Stimulated activated CD4-positive, alpha-beta T cell treated with anti-CD3 and anti-CD28 coated beads, Interleukin-1b, Interleukin-23, amount 100 ng/mL, for 1 hour (primary cell): Measurements from ENCODE around the gene OR10V1.
A peak's percentile ranks its signal among the peaks of the same experiment; 100 is the strongest.

Experiments used
- DNase-seq, 2 donors: peaks; one replicate each; pipeline ENCODE4 v3.0.0-alpha.2; 2020; ENCODE audit warnings: low read depth in 2 of 2

OR10V1 gene, protein sequence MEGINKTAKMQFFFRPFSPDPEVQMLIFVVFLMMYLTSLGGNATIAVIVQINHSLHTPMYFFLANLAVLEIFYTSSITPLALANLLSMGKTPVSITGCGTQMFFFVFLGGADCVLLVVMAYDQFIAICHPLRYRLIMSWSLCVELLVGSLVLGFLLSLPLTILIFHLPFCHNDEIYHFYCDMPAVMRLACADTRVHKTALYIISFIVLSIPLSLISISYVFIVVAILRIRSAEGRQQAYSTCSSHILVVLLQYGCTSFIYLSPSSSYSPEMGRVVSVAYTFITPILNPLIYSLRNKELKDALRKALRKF

DNA sequence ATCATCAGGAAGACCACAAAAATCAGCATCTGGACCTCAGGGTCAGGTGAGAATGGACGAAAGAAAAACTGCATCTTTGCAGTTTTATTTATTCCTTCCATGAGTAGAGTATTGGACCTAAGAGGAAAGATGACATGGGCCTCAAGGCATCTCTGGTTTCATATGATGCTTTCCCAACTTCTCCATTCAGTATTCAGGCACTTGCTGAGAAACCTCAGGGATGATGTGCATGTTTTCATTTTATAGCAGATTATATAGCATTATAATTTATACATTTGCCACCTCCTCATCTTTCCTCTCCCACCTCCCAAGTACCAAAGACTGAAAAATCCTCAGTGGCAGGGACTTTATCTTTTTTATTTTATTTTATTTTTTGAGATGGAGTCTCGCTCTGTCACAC, at the start of gene OR10V1:
Gene OR10V1, minus strand, starts transcription at position 101 of the 400 bp plus-strand sequence. Its CDS starts 0 bp downstream, at position 101.
- DNase-seq, result no peak

DNA sequence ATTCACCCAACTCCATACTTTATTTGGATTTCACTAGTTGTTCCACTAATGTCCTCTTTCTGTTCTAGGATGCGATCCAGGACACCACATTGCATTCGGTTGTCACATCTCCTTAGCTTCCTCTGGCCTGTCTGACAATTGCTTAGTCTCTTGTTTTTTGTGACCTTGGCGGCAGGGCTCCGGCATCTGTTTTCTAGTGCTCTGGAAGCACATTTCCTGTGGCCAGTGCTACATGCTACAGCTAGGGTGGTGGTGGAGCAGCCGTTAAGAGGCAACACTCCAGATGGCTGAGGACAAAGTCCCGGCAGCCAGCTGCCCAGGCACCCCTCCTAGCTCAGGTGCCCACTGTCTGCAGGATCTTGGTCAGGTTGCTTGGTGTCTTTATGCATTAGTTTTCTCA, 48.3 kb upstream of the OR10V1 start:
- no peak for DNase-seq

DNA sequence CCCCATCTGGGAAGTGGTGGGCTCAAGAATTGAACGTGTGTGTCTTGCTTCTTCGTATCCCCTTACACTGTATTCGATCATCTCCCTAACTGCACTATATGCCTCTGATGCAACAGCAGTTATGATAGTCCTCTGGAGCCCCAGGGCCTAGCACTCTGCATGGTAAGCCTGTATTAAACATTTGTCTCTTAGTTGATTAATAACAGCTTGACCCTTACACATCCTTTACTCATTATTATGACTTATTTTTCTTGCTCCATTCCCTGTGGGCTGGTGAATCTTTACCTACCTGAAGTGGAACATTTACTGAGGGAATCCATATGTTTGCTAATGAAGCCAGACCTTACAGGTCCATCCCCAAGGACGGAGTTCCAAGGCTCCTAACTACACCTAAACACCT, 47.1 kb upstream of the OR10V1 start:
- DNase-seq, result no peak

DNA sequence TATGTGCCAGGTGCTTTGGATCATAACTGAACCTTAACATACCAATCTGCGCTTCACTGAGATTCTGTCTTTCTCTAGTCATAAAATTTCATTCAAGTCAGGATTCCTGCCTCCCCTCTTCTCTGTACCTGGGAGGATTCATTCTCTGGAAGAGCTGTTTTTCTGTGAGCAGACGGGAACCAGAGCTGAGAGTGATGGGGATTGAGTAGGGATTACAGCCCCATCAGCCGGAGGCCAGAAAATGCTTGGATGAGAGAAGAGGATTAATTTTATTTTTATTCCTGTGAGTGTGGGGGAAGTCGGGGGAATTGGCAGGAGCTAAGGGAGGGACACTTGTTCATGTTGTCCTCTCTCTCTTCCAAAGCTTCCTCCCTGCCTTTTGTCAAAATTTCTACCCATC, 46.3 kb upstream of the OR10V1 start:
- no peak for DNase-seq

DNA sequence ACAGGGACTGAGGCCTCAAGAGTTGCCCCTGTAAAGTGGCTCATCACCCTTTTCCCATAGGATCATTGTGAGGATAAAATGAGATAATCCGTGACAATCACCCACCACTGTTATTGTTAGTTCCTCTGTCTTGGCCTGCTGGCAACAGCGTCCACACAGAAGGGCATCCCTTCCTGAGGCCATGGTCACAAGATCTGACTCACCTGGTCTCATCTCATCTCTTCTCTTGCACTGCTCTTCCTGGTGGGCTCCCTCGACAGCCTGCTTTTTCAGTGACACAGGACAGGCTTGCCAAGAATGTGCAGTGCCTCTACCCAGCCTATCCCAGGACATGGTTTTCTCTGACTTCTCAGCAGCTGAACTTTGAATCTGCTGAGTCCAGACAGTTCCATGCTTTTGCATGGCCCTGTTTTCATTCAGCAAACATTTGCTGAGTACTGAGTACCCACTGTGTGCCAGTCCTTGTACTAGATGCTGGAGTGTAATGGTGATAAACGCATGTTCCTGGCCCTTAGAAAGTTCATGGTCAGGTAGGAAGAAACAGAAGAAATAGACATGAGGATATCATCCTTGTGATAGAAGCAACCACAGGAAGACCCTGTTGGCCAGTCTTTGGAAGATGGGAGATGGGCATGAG, 44.9 kb upstream of the OR10V1 start:
- no peak for DNase-seq

DNA sequence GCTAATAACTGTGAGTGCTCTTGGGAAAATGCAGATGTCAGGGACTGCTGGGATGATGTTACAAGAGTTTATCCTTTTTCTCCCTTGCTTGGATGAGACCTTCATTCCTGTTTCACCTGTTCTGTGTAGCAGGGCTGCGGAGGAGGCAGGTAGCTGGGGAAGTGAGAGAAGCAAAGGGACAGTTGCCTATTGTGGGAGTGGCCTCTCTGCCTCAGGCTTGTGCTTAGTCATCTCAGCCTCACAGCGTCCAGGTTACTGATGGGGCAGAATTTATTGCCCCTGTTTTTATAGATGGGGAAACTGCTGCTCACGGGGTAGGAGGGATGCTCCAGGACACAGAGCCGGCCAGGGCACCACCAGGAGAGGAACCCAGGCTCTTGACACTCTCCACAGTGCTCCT, 43.2 kb upstream of the OR10V1 start:
- no peak for DNase-seq

DNA sequence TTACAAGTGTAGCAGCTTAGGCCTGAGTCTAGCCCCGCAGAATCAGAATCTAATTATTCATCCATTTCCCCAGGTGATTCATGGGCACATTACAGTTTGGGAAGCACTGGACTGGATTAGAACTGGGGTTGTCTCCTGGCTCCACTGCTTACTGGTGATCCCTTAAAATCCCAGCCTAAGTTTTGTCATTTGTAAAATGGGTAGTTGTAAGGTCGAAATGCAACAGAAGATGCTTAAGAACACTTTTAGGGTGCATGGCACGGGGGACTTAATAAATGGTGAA, 42.9 kb upstream of the OR10V1 start:
- DNase-seq, result no peak

DNA sequence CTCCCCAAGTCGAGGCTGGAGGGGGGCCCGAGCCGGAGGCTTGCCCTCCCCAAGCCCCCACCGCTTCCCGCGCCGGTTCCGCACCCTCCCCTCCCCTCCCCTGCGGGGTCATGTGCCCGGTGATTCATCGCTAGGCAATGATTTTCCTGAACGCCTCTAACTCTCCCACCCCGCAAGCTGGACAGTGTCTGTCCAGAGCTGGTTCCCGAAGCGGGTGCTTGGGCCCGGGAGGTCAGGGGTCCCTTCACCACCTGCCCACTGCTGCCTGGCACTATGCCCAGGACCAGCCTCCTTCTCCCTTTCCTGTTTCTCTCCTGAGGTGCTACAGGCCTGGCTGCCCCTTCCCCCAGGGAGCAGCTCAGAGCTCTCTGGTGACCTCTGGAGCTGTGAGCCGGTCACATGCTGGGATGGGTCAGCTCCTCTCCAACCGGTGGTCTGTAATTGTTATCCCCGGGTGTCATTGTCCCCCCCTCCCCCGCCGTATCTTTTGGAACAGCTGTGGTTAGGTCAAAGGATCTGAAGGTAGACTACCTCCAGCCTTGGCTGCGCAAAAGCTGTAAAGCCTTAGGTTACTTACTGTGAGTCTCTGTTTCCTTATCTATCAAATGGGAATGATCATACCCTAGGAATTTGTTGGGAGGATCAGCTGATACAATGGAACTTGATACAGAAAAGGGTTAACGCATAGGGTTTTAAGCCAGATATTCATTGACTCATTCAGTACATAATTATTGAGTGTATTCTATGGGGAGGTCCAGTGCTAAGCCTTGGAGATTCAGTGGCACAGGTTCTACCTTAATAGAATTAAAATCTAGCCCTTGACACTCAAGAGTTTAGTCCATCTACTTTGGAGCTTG, 42.3 kb upstream of the OR10V1 start:
- DNase-seq, result peak; percentile 1 to 12

DNA sequence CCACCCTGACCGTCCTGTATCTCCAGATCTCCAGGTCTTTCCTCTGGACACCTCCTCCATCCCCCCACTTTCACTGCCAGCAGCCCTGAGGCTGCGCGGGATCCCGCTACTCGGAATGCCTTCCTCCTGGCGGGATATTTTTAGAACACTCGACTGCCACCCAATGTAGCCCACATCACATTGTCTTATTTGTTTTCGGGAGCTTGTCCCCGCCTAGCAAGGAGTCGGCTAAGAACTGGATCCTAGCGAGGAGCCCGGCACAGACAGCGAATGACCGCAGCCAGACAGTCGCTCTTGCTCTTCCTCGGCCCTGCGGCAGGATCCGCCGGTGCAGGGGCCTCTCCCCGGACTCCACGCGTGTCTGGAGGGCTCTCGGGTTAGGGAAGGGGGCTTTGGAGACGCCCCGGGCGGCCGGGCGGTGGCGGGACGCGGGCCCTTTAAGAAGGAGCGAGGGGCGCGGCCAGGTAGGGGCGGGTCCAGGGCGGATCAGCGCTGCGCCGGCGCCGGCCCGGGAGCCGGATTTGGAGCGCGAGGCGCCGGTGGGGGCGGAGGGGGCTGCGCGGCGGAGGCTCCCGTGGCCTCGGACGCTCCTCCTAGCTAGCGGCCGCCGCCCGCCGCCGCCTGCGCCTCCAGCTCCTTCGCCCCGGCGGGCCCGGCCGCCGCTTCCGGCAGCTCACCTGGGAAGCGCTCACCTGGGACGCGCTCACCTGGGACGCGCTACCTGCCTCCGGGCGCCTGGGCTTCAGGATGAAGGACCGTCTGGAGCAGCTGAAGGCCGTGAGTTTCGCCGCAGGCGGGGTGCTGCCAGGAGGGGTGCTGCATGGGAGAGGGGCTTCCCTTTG, 41.4 kb upstream of the OR10V1 start, which contains the start of gene STX3:
Gene STX3, plus strand, starts transcription at position 518 of the 842 bp plus-strand sequence. Its CDS starts 230 bp downstream, at position 748.
- DNase-seq, result peak; percentile 20 to 34

DNA sequence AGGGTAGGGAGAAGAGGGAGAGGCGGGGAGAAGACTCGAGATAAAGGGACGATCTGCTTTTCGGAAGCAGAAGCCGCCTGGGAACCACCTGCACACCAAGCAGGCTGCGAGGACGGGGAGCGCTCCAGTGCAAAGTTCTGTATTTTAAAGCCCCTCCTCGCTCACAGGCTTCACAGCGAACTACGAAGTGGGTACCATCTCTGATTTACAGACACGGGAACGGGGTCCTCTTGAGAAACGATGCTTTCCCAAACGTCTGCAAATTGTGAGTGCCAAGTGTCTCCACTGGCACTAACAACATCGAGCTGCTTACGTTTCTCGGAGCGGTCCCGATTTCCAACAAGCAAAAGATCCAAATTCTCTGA, 40.8 kb upstream of the OR10V1 start:
- DNase-seq, result no peak

DNA sequence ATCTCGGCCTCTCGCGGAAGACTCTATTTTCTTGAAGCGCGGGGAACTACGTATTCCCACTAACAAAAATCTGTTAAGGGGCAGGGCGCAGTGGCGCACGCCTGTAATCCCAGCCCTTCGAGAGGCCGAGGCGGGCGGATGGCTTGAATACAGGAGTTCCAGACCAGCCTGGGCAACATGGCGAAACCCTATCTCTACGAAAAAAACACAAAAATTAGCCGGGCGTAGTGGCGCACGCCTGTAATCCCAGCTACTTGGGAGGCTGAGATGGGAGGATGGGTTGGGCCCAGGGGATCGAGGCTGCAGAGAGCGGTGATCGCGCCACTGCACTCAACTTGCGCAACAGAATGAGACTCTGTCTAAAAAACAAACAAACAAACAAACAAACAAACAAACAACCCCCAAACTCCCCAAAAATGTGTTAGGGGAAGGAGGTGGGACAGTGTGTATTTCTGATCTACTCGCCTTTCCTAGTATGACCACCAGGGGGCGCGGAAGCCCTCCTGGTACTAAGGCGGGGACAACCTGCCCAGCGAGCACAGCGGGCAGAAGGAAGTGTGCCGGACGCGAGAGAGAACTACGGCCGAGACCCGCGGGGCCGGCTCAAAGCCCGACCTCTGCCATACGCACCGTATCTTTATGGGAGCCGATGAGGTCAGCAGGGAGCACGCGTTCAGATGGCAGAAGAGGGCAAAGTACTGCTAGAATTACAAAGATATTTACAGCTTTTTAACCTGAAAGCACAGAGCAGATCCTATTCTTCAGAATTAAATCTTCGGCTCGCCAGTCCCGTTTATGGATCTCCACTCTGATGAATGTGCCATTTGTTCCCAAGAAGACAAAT, 40.2 kb upstream of the OR10V1 start:
- DNase-seq, result peak; percentile 69 to 75

DNA sequence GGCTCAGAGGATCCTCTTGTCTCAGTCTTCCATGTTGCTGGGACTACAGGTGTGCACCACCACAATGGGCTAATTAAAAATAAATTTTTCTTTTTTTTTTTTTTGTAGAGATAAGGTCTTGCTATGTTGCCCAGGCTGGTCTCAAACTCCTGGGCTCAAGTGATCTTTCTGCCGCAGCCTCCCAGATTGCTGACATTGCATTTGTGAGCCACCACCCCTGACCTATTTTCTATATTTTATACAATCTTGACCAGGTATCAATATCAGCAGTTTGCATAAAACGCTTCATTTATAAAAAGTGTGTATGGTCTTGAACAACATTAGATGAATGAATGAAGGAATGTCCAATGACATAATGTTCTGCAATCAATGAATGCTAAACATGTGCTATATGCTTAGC, 32.5 kb upstream of the OR10V1 start:
- DNase-seq, result no peak

DNA sequence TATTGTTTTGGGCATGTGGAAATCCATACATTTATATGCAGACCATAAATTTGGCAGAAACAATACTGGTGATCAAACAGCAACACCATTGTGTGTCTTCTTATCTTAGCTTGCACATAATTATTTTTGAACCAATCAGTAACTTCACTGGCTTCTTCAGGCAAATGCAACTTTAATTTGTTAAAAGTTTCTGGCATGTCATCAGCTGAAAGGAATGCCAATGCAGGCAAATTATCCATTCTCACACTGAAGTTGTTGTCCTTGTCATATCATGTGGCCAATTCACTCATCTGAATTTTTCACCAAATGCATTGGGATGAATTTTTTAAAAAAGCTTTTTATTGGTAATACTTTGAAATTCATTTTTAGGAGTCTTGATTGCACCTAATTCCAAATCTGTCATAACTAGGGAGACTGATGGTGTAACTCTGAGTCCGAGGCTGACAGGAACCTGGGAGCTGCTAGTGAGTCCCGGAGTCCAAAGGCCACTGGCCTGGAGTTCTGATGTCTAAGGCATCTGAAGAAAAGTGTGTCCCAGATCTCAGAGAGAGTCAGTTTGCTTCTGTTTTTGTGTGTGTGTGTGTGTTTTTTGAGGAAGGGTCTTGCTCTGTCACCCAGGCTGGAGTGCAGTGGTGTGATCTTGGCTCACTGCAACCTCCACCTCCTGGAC, 17.4 kb upstream of the OR10V1 start:
- DNase-seq, result no peak

DNA sequence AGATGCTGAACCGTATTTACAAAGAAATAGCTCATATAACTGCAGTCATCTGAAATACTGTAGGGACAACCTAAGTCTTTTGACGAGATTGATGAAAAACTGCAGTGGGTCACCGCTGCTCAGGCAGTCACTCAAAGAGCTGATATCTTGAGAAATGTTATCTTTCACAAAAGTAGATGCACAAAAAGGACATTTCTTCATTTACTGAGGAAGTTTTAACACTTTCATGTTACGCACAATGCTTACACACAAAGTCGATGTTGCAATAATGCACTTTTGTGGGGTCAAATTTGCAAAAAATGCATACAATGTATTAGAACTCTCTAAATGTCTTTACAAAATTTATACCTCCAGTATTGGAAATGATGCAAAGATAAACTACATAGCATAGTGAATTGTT, 16.2 kb upstream of the OR10V1 start:
- DNase-seq, result no peak

DNA sequence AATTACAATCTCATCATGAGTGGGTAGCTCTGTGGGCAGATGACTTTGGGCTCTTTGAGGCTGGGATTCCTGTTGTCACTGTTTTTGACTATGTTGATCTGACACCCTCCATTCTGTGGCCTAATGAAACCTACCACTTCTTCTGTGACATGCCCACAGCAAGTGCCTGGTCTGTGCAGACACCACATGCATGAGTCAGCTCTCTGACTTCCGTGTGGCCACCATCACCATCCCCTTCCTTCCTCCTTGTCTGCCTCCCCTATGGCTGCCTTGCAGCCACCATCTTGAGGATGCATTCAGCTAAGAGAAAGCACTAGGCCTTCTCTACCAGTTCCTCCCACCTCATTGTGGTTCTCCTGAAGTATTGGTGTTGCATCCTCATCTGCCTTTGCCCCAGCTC, 15.3 kb upstream of the OR10V1 start:
- DNase-seq, result no peak

DNA sequence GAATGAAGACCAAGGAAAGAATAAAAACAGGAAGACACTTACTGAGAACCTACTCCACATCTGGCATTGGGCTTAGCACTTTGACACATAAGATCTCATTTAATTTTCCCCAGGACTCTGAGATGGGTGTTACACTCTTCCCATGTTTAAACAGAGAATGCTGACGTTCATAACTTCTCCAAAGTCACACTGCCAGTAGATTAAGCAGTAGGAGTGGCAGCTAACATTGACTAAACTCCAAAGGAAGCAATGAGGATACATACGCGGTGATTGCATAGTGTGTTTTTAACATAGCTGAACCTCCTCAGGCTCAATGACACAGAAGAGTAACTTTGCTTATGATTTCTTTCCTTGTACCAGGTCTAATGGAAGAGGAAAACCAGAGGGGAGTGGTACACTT, 14.5 kb upstream of the OR10V1 start:
- DNase-seq, result no peak

DNA sequence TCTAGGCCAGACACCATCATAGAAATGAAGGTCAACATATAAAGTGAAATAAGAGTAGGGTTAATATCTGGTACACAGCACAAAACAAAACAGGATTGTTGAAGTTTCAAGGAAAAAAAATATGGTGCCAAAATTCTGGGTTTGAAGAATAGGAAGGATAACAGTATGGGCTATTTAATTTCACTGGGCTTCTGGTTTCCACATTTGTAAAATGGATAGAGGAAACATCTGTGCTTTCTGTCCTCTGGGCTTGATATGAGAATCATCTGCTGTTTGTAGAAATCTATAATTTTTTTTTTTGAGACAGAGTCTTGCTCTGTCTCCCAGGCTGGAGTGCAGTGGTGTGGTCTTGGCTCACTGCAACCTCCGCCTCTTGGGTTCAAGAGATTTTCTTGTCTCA, 13.8 kb upstream of the OR10V1 start:
- DNase-seq, result no peak

DNA sequence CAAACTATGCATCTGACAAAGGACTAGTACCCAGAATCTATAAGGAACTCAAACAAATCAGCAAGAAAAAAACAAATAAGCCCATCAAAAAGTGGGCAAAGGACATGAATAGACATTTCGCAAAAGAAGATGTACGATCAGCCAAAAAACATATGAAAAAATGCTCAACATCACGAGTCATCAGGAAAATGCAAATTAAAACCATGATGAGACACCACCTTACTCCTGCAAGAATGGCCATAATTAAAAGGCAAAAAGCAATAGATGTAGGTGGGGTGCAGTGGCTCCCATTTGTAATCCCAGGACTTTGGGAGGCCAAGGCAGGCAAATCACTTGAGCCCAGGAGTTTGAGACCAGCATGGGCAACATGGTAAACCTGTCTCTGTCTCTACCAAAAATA, 10.4 kb upstream of the OR10V1 start:
- DNase-seq, result no peak

DNA sequence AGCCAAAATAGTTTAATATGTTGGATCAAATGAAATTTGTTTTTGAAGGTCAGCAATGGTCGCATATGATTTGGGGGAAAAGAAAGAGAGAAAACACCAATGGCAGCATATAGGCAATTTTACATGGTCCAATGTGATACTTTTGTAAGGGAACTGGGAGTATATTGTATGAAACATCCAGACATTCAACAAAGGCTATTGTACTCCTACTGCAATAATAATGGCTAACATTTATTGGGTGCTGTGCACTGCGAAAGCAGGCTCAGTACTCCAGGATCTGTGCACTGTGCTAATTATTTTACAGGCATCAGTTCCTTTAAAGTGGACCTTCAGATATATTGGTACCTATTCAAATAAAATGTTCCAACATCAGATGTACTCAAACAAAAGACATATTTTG, 5.9 kb upstream of the OR10V1 start:
- no peak for DNase-seq

DNA sequence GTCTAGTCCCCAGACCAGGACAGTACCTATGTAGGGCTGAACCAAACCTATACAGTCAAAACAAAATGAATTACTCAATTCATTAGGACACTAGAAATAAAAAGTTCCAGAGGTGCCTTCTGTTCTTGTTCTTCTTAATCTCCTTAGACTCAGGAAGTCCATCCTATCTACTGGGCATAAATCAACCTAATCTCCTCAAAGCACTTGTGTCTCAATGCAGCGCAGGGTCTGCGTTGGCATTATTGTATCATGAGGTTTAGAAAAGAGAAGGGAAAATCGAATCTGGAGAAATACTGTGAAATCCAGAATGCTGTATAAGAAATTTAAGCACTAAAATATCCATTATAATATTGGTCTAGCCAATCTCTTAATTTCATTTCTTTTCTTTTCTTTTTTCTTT, 2.4 kb upstream of the OR10V1 start:
- no peak for DNase-seq
